OCI-LY1 (cell line): ENCODE measurements around the gene TGFBR2.
"Not testable (repeated sequence)": the region's sequence is repeated elsewhere in the genome, so short reads cannot be mapped to it uniquely, and the experiment has no call there.

ENCODE experiments used
- H2AFZ ChIP-seq: fragments of 200-600 bp; sonication (generic), shearing (Covaris generic); 2 replicates; pipeline ENCODE4 v1.6.0; 2014; ENCODE audit warnings: antibody characterized with exemption, mild to moderate bottlenecking, low read length
- H3F3A ChIP-seq: fragments of 200-600 bp; sonication (generic), shearing (Covaris generic); 2 replicates; pipeline ENCODE4 v1.6.0; 2014; ENCODE audit warnings: mild to moderate bottlenecking, antibody characterized with exemption, low read length, moderate library complexity; ENCODE audit not compliant: insufficient read depth
- H3K27ac ChIP-seq: fragments of 200-600 bp; sonication (generic); 2 replicates; pipeline ENCODE4 v1.5.1; 2014; ENCODE audit warnings: low read length, mixed run types, mild to moderate bottlenecking, low read depth; ENCODE audit not compliant: poor library complexity, severe bottlenecking
- H3K27me3 ChIP-seq: fragments of 200-600 bp; sonication (generic); 2 replicates; pipeline ENCODE4 v1.6.0; 2014; ENCODE audit warnings: antibody characterized with exemption, mild to moderate bottlenecking, low read length, moderate library complexity; ENCODE audit not compliant: insufficient read depth
- H3K36me3 ChIP-seq: fragments of 200-600 bp; sonication (generic); 2 replicates; pipeline ENCODE4 v1.6.1; 2014; ENCODE audit warnings: mild to moderate bottlenecking, antibody characterized with exemption, low read length, moderate library complexity, mixed read lengths; ENCODE audit not compliant: insufficient read depth
- H3K4me1 ChIP-seq: fragments of 200-600 bp; sonication (generic); 2 replicates; pipeline ENCODE4 v1.5.1; 2014; ENCODE audit warnings: mild to moderate bottlenecking, low read length, moderate library complexity; ENCODE audit not compliant: insufficient read depth, severe bottlenecking
- H3K4me2 ChIP-seq: fragments of 200-600 bp; sonication (generic), shearing (Covaris generic); 2 replicates; pipeline ENCODE4 v1.6.1; 2014; ENCODE audit warnings: low read length
- H3K4me3 ChIP-seq: fragments of 200-600 bp; sonication (generic); 2 replicates; pipeline ENCODE4 v1.5.1; 2014; ENCODE audit warnings: low read length, low read depth, mild to moderate bottlenecking, mixed read lengths; ENCODE audit not compliant: poor library complexity, severe bottlenecking
- H3K79me2 ChIP-seq: fragments of 200-600 bp; shearing (Covaris generic); 2 replicates; pipeline ENCODE4 v1.6.1; 2016; ENCODE audit warnings: mixed run types, low read length, mixed read lengths; ENCODE audit not compliant: insufficient read depth
- H3K9ac ChIP-seq: fragments of 200-600 bp; sonication (generic), shearing (Covaris generic); 2 replicates; pipeline ENCODE4 v1.6.1; 2014; ENCODE audit warnings: mild to moderate bottlenecking, low read length, mixed read lengths
- H3K9me2 ChIP-seq: fragments of 200-600 bp; sonication (generic), shearing (Covaris generic); 2 replicates; pipeline ENCODE4 v1.6.1; 2014; ENCODE audit warnings: low read depth, mild to moderate bottlenecking, low read length, mixed read lengths
- H3K9me3 ChIP-seq: fragments of 200-600 bp; shearing (Covaris generic); 2 replicates; pipeline ENCODE4 v1.6.1; 2014; ENCODE audit warnings: low read length, mixed read lengths
- H4K20me1 ChIP-seq: fragments of 200-600 bp; sonication (generic), shearing (Covaris generic); 2 replicates; pipeline ENCODE4 v1.6.0; 2016; ENCODE audit warnings: mild to moderate bottlenecking, low read length; ENCODE audit not compliant: insufficient read depth
- EZH2 ChIP-seq: fragments of 200-600 bp; sonication (generic), shearing (Covaris generic); IDR thresholded peaks from 2 replicates; pipeline ENCODE4 v1.8.0; 2017; ENCODE audit warnings: borderline replicate concordance, mixed run types, mild to moderate bottlenecking, antibody characterized with exemption, low read length, moderate library complexity, mixed read lengths
- TF ChIP-seq, protein P1 (sequence below): fragments of 200-600 bp; sonication (generic), shearing (Covaris generic); IDR thresholded peaks from 2 replicates; pipeline ENCODE4 v1.5.1; 2017; ENCODE audit warnings: mild to moderate bottlenecking, antibody characterized with exemption, low read length, moderate library complexity, mixed read lengths

The TGFBR2 gene

DNA sequence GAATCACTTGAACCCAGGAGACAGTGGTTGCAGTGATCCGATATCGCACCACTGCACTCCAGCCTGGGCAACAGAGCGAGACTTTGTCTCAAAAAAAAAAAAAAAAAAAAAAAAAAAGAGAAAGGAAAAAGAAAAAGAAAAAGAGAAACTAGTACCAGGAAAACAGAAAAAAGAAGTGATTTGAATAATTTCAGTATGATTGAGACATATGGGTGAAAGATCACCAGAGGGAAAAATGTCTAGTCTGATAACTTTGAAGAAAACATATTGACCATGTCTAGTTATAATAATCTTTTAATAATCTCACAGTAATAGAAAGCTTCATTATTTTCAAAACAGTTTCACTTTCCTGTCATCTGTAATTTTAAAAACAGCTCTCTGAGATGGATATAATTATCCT is 16.4 kb downstream of the TGFBR2 start:
- Histone ChIP-seq H3K9me3 (no peaks in the 10 kb centered on the region), H3K4me3 (no peak overlapping the region), H3K27me3 (no peaks in the 10 kb centered on the region), H3K4me1 (peaks cover 69% of the 10 kb centered on the region), H3F3A (no peaks in the 10 kb centered on the region), H2AFZ (no peak overlapping the region), H3K79me2 (peaks cover 63% of the 10 kb centered on the region), H3K9me2 (no peaks in the 10 kb centered on the region), H3K9ac (no peak overlapping the region), H4K20me1 (no peaks in the 10 kb centered on the region), H3K27ac (no peak overlapping the region), H3K36me3 (peaks cover 50% of the 10 kb centered on the region), H3K4me2 (no peak overlapping the region)
- TF ChIP-seq, protein P1, sequence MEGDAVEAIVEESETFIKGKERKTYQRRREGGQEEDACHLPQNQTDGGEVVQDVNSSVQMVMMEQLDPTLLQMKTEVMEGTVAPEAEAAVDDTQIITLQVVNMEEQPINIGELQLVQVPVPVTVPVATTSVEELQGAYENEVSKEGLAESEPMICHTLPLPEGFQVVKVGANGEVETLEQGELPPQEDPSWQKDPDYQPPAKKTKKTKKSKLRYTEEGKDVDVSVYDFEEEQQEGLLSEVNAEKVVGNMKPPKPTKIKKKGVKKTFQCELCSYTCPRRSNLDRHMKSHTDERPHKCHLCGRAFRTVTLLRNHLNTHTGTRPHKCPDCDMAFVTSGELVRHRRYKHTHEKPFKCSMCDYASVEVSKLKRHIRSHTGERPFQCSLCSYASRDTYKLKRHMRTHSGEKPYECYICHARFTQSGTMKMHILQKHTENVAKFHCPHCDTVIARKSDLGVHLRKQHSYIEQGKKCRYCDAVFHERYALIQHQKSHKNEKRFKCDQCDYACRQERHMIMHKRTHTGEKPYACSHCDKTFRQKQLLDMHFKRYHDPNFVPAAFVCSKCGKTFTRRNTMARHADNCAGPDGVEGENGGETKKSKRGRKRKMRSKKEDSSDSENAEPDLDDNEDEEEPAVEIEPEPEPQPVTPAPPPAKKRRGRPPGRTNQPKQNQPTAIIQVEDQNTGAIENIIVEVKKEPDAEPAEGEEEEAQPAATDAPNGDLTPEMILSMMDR, result no peak
- TF ChIP-seq EZH2, result no peak

GRCh38 chr3:30623351-30623750 is 16.9 kb downstream of the TGFBR2 start:
- Histone ChIP-seq H3K4me2 (no peak overlapping the region), H3K27me3 (no peaks in the 10 kb centered on the region), H3F3A (no peaks in the 10 kb centered on the region), H3K4me1 (peaks cover 69% of the 10 kb centered on the region), H3K9ac (no peak overlapping the region), H3K27ac (no peak overlapping the region), H3K9me2 (no peaks in the 10 kb centered on the region), H3K4me3 (no peak overlapping the region), H4K20me1 (no peaks in the 10 kb centered on the region), H3K9me3 (no peaks in the 10 kb centered on the region), H2AFZ (no peak overlapping the region), H3K79me2 (peaks cover 63% of the 10 kb centered on the region), H3K36me3 (peaks cover 46% of the 10 kb centered on the region)
- no peak for TF ChIP-seq EZH2
- TF ChIP-seq, protein P1, result no peak

- Histone ChIP-seq H3K79me2 (peaks cover 54% of the 10 kb centered on the region), H3K4me1 (peaks cover 69% of the 10 kb centered on the region), H3K36me3 (peaks cover 48% of the 10 kb centered on the region)
- not testable (repeated sequence) for H3K9ac ChIP-seq, H2AFZ ChIP-seq, H3K4me3 ChIP-seq, H3K27ac ChIP-seq, H3K9me3 ChIP-seq, H3K4me2 ChIP-seq, H3K9me2 ChIP-seq, H3F3A ChIP-seq, H4K20me1 ChIP-seq, H3K27me3 ChIP-seq
Observed at GRCh38 chr3:30624480-30624879, 18.1 kb downstream of the TGFBR2 start.
